ENCODE results near the gene CRACR2B.

Gene CRACR2B

DNA sequence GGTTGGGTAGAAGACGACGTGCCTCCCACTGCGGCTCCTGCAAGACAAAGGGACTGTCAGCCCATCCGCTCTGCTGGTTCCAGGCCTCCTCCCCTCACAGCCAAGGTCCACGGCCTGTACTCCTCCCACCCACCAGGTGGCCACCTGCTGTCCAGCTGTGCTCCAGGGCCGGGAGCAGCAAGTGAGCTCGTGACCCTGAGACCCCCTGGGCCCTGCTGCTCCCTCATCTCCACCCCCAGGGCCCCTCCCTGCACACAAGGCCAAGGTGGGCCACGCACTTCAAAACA lies 42.4 kb downstream of the CRACR2B start:
- no peak for DNase-seq

DNA sequence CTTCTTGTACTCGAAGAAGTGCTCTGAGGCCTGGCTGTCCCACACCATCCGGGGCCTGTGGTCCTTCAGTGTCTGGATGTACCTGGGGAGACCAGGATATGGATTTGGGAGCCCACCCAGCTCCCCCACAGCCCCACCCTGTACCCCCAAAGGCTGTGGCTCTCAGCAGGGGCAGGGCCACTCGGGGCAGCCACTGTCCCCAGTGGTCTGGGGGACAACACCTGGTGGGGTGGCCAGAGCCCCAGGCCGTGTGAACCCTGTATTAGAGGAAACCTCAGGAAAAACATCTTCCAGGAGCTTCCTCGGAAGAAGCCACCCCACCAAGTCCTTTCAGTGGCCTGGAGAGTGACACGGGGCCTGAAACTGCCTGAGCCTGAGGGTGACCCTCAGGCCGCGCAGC lies 42.7 kb downstream of the CRACR2B start:
- no peak for DNase-seq

DNA sequence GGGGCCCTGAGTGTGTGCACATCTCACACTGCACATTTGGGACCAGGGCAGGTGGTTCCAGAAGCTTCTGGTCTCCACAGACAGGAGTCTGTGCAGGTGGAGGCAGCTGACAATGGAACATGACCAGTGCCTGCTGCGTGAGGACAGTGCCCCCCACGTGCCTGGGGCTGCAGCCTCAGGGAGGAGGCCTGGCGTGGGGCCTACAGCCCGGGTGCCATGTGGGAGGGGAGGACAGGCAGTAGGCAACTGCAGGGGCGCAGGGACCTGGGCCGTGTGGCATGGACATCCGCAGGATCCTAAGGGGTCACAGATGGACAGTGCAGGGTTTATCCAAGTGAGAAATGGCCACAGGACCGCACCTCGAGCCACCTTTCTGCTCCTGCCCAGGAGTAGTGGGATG lies 43.8 kb downstream of the CRACR2B start:
- DNase-seq: no peak

DNA sequence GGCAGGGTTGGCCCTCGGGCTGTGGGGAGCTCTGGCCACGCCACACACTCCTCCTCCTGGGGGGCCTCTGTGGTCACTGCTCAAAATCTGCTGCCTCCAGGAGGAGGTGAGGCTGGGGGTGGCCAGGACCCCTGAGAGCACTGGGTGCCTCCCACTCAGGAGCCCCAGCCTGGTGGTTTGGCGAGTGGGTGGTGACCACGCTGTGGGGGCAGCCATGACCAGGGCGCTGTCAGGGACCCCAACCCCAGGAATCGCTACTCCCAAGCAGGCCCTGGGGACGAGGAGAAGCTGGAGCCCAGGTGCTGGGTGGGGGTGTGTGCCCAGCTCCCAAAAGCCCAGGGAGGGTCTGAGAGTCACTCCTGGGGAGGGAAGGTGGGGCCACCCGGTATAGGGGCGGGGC lies 45.1 kb downstream of the CRACR2B start:
- no peak for DNase-seq

DNA sequence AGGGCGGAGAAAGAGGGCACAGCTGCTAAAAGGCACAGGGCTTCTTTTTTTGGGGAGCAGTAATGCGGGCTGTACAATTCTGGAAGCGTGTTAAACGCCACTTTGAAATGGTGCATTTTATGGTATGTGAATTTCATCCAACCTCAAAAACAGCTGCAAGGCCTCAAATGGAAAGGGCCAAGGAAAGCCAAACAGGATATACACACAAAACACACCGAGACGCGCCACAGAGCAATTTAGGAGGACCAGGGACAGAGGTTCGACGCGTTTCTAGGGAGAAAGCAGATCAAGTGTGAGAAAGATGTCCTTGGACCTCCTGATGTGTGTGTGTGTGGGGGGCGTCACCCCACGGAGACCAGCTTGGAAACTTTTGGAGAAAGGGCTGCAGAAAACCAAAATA lies 46.0 kb downstream of the CRACR2B start:
- DNase-seq: no peak

DNA sequence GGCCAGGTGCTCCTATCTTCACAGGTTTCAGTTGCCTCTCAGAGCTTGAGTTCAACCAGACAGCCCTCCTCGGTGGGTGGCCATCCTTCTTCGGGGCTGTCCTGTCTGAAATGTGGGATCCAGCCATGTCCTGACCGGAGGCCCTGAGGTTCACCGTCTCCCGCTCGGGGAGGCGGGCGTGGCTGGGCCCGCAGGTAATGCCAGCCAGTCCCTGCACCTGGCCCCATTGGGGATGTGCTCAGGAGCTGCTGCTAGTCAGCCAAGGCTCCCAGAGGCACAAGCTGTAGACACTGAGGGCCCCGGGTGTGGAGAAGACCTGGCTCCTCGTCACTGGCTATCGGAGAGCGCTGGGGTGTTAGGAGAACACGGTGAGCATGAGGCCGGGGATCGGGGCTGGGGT lies 47.5 kb downstream of the CRACR2B start:
- no peak for DNase-seq

DNA sequence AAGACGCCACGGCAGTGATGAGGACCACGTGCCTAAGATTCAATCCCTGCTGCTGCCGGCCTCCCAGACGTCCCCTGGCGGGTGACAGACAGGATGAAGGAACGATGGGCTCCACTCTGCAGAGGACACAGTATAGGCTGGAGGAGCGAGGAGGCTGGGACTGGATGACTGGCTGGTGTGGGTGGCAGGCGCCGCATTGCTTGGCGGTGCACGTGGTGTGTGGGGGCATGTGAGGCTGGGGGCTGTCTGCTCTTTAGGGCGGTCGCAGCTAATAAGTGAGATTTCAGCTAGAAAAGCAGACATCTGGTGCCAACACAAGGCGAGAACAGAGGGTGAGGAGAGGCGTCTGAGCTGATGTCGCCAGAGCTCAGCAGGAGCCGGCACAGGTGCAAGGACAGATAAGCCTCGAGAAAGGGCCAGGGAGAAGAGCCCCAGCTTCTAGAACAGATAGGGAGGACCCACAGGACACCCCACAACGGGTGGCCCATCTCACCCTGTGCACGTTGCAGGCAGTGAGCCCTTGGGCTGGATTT lies 48.1 kb downstream of the CRACR2B start:
- no peak for DNase-seq

DNA sequence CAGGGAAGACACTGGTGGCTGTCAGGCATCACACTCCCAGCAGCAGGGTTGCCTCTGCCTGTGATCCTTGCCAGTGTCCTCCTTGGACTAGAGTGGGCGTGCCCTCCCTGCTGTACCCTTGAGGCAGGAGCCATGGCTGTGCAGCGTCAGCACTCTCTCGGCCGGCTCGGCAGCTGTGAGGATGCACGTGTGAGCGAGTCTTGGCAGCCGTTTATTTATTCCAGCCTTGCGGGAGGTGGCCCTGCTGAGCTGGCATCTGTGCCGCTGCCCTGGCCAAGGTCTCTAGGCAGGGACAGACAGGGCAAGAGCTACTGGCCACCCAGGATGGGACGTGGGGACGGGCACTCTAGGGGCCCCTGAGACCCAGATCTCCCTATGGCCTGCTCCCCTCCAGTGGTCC lies 48.8 kb downstream of the CRACR2B start:
- DNase-seq: no peak

DNA sequence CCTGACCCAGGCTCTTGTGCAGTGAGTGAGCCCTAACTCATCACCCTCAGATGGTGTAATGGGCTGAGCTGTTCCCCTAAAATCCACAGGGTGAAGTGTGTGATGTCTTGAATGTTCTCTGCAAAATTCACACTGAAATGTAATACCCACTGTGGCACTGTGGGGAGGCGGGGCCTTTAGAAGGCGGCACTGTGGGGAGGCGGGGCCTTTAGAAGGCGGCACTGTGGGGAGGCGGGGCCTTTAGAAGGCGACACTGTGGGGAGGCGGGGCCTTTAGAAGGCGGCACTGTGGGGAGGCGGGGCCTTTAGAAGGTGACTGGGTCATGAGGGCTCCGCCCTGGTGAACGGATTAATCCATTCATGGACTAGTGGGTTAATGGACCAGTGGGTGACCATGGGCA lies 49.8 kb downstream of the CRACR2B start:
- DNase-seq: no peak

DNA sequence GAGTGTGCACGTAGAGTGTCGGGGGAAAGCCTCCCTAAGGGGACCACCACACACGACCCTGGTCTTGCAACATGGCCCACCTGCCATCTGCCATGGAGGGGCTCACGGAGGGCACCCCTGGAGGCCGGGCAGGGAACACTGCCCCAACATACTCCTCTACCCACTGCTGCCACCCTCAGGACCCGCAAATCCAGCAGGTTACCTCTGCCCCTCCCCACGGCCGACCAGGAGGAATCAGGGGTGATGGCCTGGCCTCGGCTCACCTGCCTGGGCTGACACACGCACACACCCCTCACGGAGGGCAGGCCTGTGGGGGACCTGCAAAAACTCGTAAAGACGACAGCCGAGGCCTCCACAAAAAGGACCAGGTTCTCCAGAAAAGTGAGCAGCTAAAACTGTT lies 52.7 kb downstream of the CRACR2B start:
- no peak for DNase-seq
